ENCODE results near the gene CD101. TPM values are rescaled to one million over a fixed set of nuclear protein-coding genes. Genes with fewer than 3 reads are reported as not detected.

The CD101 gene
- total and polyA plus RNA-seq, 2 experiments from 2014 or later, result 0.43 to 0.92 TPM

- no peak for DNase-seq (ENCODE audit: low read depth in 1 of 2, low spot score in 1 of 2)
- H3K9me3 ChIP-seq (ENCODE audit: low read depth), result no peaks in the 10 kb centered on the region
- no peak for TF ChIP-seq CTCF (IDR thresholded peaks at IDR 0.05; ENCODE audit: low read depth, low read length)
- H3K27ac ChIP-seq, result no peak overlapping the region
- H3K4me3 ChIP-seq, result no peak overlapping the region
- H3K36me3 ChIP-seq, result no peaks in the 10 kb centered on the region
- no peaks in the 10 kb centered on the region for H3K27me3 ChIP-seq
- peaks cover 3% of the 10 kb centered on the region for H3K4me1 ChIP-seq (ENCODE audit: low read depth)
Measured at GRCh38 chr1:116982319-116983004, 19.1 kb upstream of the CD101 start.

- no peak for DNase-seq (ENCODE audit: low read depth in 1 of 2, low spot score in 1 of 2)
- Histone ChIP-seq H3K9me3 (ENCODE audit: low read depth) (no peaks in the 10 kb centered on the region), H3K4me3 (no peak overlapping the region), H3K27ac (no peak overlapping the region), H3K27me3 (no peaks in the 10 kb centered on the region), H3K36me3 (no peaks in the 10 kb centered on the region), H3K4me1 (ENCODE audit: low read depth) (peaks cover 3% of the 10 kb centered on the region)
- TF ChIP-seq CTCF (IDR thresholded peaks at IDR 0.05; ENCODE audit: low read depth, low read length), result no peak
Measured at GRCh38 chr1:116983112-116983511, 18.4 kb upstream of the CD101 start.

GRCh38 chr1:116983678-116984077 lies 17.9 kb upstream of the CD101 start:
- Histone ChIP-seq H3K4me1 (ENCODE audit: low read depth) (peaks cover 3% of the 10 kb centered on the region), H3K4me3 (no peak overlapping the region), H3K36me3 (no peaks in the 10 kb centered on the region), H3K9me3 (ENCODE audit: low read depth) (no peaks in the 10 kb centered on the region), H3K27me3 (no peaks in the 10 kb centered on the region), H3K27ac (no peak overlapping the region)
- DNase-seq (ENCODE audit: low read depth in 1 of 2, low spot score in 1 of 2), result no peak
- TF ChIP-seq CTCF (IDR thresholded peaks at IDR 0.05; ENCODE audit: low read depth, low read length), result no peak

GRCh38 chr1:116984406-116985160 lies 17.0 kb upstream of the CD101 start:
- Histone ChIP-seq H3K4me3 (no peak overlapping the region), H3K27me3 (no peaks in the 10 kb centered on the region), H3K27ac (no peak overlapping the region), H3K36me3 (no peaks in the 10 kb centered on the region), H3K9me3 (ENCODE audit: low read depth) (no peaks in the 10 kb centered on the region), H3K4me1 (ENCODE audit: low read depth) (peaks cover 3% of the 10 kb centered on the region)
- no peak for TF ChIP-seq CTCF (IDR thresholded peaks at IDR 0.05; ENCODE audit: low read depth, low read length)
- DNase-seq (ENCODE audit: low read depth in 1 of 2, low spot score in 1 of 2), result no peak

GRCh38 chr1:116986421-116987255 lies 14.9 kb upstream of the CD101 start:
- Histone ChIP-seq H3K4me1 (ENCODE audit: low read depth) (peaks cover 3% of the 10 kb centered on the region), H3K27ac (no peak overlapping the region), H3K4me3 (no peak overlapping the region), H3K9me3 (ENCODE audit: low read depth) (no peaks in the 10 kb centered on the region), H3K27me3 (no peaks in the 10 kb centered on the region), H3K36me3 (peaks cover 9% of the 10 kb centered on the region)
- DNase-seq (ENCODE audit: low read depth in 1 of 2, low spot score in 1 of 2), result no peak
- TF ChIP-seq CTCF (IDR thresholded peaks at IDR 0.05; ENCODE audit: low read depth, low read length), result no peak
